H54 (cell line): ENCODE measurements around the gene SLC19A3.
A peak's percentile ranks its signal among the peaks of the same experiment; 100 is the strongest.
"Not testable (repeated sequence)": the region's sequence is repeated elsewhere in the genome, so short reads cannot be mapped to it uniquely, and the experiment has no call there.

ENCODE experiments used
- DNase-seq: peaks from one replicate; pipeline ENCODE4 v3.0.0; 2011; ENCODE audit warnings: low spot score, mixed read lengths; ENCODE audit not compliant: insufficient read length
- FAIRE-seq: peaks from 3 replicates; lab custom pipeline; 2011; peaks lifted over from hg19 to GRCh38; lab: Jason Lieb, UNC
- POLR2A ChIP-seq: IDR thresholded peaks from 2 replicates; pipeline ENCODE4 v1.6.1; 2011; ENCODE audit warnings: low read depth, mild to moderate bottlenecking, low read length

The SLC19A3 gene

DNA sequence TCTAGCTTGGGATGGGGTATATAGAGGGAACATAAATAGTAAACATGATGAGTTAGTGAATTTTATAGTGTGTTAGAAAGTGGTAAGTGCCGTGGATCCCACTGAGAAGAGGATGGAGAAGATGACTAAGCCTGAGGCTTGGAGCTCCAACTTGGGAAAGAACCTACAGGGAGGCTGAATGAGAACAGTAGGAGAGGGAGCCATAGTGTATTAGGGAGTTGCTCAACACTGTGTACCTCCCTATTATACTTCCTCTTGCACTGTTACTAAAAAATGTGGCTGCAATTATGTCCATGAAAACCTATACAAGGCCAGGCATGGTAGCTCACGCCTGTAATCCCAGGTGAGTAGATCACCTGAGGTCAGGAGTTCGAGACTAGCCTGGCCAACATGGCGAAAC is 2.9 kb upstream of the SLC19A3 start:
- no peak for TF ChIP-seq POLR2A
- DNase-seq (no peak), FAIRE-seq (no peak)

DNA sequence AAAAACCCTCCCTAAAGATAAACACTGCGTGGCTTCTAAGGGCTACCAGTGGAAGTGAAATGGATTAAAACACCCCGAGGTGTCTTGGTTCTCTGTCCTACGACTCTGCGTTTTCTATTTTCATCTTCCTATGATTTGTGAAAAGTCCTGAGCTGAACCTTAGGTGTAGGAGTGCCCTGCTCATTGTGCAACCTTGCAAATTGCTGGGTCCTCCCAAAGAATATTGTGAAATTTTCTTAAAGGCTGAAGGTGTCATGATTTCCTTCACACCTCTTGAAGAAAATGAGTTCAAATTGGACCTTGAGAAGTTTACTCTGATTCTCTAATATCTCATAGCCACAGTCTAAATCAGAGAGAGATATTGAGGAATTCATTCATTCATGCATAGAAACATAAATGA is 1.8 kb upstream of the SLC19A3 start:
- DNase-seq = no peak
- TF ChIP-seq POLR2A = no peak
- FAIRE-seq = no peak

DNA sequence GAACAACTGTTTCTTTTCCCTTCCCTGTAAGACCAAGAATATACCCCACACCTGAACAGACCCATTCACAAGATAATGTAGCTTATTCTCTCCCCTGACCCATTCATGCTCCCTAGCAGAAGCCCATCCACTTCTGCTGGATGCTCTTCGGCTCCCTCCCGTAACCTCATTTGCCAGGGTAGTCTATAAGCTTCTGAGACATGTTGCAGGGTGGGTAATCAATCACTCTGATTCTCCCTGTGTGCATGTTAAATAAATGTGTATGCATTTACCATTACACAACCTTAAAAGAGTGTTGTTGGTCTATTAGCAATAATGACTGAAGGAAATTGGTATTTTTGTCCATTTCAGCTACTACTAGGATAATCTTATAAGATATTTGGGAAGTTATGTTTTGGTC is 1.3 kb downstream of the SLC19A3 start:
- DNase-seq = no peak
- no peak for FAIRE-seq
- no peak for TF ChIP-seq POLR2A

DNA sequence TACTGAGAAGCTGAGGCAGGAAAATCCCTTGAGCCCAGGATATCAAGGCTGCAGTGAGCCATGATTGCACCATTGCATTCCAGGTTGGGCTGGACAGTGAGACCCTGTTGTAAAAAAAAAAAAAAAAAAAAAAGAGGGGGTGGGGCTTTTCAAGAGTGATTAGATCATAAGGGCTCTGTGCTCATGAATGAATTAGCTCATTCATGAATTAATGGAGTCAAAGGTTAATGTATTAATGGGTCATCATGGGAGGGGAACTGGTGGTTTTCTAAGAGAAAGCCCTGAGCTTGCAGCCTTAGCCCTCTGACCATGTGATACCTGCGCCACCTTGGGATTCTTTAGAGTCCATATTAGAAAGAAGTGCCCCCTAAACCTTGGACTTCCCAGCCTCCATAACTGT is 4.5 kb downstream of the SLC19A3 start:
- TF ChIP-seq POLR2A = no peak
- FAIRE-seq = no peak
- DNase-seq = no peak

DNA sequence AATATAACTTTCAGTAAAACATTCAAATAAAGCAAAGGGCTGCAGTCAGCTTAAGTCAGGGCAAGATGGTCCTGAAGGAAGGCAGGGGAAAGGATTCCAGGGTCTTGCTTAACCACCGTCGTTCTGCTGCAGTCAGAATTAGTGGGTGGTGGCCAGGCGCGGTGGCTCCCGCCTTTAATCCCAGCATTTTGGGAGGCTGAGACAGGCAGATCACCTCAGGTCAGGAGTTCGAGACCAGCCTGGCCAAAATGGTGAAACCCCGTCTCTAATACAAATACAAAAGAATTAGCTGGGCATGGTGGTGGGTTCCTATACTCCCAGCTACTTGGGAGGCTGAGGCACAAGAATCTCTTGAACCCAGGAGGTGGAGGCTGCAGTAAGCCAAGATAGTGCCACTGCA is 6.8 kb downstream of the SLC19A3 start:
- FAIRE-seq = no peak
- DNase-seq = no peak
- TF ChIP-seq POLR2A = no peak

DNA sequence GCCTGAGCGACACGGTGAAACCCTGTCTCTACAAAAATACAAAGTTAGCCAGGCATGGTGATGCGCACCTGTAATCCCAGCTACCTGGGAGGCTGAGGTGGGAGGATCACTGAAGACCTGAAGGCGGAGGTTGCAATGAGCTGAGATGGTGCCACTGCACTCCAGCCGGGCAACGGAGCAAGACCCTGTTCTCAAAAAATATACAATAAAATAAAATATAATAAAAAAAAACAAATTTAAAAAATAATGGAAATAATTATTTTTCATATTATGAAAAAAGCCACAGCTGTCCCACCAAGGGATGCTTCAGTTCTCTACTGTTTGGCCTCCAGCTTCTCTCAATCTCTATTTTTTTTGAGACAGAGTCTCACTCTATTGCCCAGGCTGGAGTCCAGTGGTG is 10.4 kb downstream of the SLC19A3 start:
- DNase-seq (no peak), FAIRE-seq (no peak)
- no peak for TF ChIP-seq POLR2A

DNA sequence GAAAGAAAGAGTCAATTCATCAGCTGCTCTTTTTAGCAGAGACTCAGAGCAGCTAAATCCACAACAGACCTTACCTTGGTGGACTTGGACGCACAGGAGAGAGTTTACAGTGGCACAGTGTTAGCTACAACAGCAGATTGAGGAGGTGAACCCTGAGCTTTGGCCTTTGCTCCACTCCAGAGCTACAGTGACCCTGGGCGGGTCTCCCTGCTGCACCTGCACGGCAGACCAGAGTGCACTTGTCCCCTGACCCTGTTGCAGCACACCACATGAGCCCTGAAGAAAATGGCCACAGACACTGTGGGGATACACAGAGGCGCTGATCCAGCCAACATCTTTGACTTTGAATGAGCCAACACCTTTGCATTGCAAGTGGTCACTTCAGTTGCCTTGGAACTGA is 11.0 kb downstream of the SLC19A3 start:
- FAIRE-seq (no peak), DNase-seq (no peak)
- TF ChIP-seq POLR2A = no peak

DNA sequence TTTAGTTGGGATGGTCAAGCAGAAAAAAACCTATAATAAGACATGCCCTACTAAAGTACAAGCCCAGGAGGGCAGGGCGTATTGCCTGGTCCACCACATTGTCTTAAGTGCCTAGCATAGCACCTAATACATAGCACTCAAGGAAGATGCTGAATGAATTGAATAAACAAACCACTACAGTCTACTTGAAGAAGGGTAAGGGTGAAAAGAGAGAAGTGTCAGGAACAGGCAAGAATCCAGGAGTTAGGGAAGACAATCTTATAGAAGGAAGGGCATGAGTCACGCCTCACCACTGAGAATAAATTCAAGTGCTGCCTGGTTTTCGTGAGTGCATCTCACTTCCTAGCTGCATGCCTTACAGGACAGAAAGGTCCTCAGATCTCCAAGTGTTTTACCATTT is 13.9 kb downstream of the SLC19A3 start:
- no peak for TF ChIP-seq POLR2A
- FAIRE-seq = peak; percentile 53
- DNase-seq = peak; percentile 30

DNA sequence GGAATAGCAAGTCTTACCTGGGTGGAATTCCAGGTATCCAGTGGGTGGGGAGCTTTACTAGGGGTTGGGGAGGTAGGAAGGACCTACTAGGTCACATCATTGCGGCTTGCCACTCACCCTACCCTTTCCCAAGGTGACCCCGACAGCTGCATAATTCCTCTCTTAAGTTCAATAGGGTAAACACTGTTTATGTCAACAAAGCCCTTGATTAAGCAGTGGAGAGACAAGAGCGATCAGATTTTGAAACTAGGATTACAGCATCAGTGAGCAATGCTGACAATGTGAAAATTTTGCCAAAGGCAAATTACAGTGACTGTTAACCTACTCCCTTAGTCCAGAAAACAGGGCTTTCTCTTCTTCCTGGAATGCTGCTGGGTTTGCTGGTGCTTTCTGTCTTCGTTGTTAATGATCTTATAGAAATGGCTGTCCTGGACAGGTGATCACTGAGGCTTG is 14.5 kb downstream of the SLC19A3 start:
- DNase-seq (no peak), FAIRE-seq (peak; percentile 64)
- no peak for TF ChIP-seq POLR2A

DNA sequence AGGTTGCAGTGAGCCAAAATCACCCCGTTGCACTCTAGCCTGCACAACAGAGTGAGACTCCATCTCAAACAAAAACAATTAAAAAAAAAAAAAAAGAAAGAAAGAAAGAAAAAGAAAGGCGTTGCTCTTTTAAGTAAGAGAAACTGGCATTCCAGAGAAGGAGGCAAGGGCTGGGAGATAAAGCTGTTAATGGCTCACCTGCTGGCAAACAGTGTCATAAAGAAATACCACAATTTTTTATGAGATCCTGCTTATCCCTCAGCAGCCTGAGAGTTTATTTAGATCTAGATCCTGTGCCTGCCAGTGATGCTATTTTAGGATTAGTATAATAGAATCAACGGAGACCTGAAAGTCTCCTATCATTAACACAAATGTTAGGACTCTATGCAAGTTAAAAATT is 16.3 kb downstream of the SLC19A3 start:
- FAIRE-seq = no peak
- no peak for DNase-seq
- no peak for TF ChIP-seq POLR2A

DNA sequence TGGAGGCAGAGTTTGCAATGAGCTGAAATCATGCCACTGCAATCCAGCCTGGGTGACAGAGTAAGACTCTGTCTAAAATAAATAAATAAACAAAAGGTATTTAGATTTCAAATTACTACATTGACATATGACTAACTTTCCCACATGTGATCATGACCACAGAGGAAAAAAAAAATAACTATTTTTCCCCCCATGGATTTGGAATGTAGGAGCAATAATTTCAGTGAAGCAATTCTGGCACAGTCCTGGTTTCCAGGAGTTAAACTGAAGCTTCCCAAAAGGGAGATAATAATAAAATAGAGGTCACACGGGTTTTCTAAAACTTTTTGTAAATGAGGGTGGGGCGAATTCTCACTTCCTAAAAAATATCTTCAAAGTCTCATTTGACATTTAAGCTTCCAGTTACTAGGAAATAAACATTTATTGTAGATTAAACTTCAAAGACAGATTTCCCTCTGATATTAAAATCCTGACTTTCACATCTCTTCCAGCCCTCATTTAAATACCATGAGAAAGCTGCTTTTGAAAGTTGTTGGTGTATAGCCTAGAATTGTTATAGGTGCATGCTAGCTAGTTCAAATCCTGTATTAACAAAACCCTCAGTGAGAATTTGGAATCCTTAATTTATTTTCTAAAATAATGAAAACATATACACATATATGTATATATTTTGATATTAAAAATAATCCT is 20.7 kb downstream of the SLC19A3 start:
- no peak for DNase-seq
- TF ChIP-seq POLR2A = no peak
- FAIRE-seq = no peak

DNA sequence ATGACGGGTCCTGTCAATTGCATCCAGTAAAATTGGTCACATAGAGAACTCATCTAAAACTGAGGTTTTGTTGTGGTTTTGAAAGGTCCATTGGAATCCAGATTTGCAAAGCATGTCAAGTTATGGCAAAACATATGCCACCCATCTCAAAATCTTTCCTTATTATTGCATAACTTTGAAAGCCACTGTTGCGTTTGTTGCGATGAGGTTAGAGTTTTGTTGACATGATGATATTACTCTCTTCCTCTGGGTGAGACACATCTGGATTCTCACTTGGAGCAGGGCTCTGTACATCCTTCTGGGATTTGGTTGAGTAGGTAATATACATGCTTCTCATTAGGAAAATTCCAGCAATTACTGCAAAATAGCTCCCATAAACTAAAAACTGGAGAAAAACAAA is 30.6 kb downstream of the SLC19A3 start:
- DNase-seq (no peak), FAIRE-seq (no peak)
- TF ChIP-seq POLR2A = no peak

DNA sequence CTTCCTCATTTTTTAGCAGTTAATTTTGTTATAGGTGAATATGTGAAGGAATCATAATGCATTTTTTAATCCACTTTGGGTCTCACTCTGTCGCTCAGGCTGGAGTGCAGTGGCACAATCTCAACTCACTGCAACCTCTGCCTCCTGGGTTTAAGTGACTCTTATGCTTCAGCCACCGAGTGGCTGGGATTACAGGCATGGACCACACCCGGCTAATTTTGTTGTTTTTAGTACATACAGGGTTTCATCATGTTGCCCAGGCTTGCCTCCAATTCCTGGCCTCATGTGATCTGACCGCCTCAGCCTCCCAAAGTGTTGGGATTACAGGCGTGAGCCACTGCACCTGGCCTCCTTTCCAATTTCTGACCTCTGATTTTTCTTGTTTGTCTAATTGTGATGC is 33.6 kb downstream of the SLC19A3 start:
- no peak for TF ChIP-seq POLR2A
- DNase-seq (no peak), FAIRE-seq (no peak)

DNA sequence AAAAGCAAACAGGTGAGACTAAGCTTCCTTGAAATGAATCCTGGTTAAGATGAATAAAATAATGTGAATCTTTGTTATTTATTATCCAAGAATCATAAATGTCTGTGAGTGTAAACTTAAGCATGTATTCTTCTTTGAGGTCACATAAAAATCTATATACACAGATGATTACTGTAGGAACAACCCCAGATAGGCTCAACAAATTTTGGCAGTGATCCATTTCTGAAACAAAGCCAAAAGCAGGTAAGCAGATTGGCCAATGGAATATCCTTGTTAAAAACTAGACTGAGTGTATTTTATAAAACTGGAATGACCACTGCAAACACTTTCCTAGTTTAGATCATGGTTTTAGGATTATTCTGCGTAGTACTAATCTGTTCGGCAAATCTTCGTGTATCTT is 39.9 kb downstream of the SLC19A3 start:
- DNase-seq = no peak
- FAIRE-seq = no peak
- TF ChIP-seq POLR2A = no peak

DNA sequence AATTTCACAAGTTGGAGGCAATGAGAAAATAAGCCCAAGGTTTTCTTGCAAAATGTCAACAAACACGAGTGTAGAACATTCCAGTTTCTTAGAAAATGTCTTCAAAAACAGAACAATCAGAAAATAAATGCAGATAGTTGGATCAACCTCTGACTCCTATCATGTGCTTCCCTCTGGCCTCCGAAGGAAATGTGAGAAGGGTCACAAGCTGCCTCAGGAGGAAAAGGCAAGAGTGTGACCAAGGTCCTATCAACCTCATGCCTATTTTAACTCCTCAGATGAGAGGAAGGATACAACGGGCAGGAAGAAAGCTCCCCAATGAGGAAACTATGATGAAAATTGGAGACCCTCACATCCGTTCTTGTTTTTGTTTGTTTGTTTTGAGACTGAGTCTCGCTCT is 43.3 kb downstream of the SLC19A3 start:
- no peak for FAIRE-seq
- no peak for DNase-seq
- no peak for TF ChIP-seq POLR2A

DNA sequence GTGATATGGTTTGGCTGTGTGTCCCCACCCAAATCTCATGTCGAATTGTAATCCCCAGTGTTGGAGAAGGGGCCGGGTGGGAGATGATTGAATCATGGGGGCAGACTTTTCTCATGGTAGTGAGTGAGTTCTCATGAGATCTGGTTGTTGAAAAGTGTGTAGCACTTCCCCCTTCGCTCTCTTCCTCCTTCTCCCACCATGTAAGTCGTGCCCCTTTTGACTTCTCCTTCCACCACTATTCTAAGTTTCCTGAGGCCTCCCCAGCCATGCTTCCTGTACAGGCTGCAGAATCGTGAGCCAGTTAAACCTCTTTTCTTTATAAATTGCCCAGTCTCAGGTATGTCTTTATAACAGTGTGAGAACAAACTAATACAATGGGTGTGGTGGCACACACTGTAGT is 44.2 kb downstream of the SLC19A3 start:
- not testable (repeated sequence) for DNase-seq, FAIRE-seq
